Kidney glomerular epithelial cell (primary cell): Measurements from ENCODE around the gene KLHL41.
A peak's percentile ranks its signal among the peaks of the same experiment; 100 is the strongest.

Experiments
- DNase-seq: peaks from one replicate; lab custom pipeline; 2025; lab: John Stamatoyannopoulos, UW

KLHL41 gene

GRCh38 chr2:169509298-169509885, at the start of gene KLHL41:
KLHL41 (plus strand) TSS chr2:169509702; CDS start chr2:169509779, 77 bp downstream.
- no peak for DNase-seq

- DNase-seq = no peak
Observed at GRCh38 chr2:169461143-169461542, 48.4 kb upstream of the KLHL41 start.

DNA sequence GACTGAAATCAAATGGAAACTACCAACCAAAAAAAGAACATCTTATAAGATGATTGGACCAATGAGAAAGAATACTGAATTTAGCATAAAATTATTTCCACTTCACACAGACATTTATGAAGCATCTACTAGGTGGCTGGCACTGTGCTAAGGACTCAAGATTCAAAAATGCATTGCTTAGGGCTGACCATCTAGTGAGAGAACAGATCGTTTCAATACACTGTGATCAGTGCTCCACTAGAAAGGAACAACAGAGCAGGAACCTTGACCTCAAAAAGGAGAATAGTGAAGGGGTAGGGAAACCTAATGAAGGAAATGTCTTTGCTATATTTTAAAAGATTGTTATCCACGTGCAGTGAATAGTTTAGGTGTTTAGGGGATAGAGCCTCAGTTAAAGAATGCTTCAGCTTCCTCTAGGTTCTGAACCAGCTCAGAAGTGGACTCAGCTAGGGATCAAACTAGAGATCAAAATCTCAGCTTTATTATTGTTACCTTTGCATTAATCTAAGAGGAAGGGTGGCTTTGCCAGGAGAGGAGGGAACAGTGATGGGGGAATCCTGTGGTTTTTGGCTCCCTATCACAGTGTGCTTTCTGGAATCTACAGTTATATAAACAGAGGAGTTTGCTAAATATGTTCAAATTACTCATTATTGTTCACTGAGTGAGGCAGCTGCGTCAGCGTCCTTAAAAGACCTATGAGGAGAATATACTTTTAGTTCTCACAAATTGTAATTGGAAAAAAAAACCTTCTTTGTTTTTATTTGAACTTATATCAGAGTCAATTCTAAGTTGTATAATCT, 46.4 kb upstream of the KLHL41 start:
- no peak for DNase-seq

GRCh38 chr2:169464466-169464865, 45.0 kb upstream of the KLHL41 start:
- DNase-seq = no peak

DNA sequence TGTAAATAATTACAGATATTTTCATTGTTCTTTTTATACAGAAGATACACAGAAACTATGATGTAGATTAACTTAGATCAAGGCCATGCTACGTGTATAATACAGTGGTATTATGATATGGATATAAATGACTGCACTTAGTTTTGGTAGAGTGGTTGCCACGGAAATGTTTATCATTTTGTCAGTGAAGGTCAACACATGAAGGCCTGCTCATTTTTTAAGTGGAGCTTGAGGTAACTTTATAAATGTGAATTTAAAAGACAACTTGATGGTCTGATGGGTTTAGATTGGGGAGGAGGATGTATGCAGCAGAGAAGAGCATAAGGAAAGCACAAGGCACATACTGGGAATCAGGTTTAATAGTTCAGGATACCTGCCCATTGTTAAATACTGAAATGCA, 44.6 kb upstream of the KLHL41 start:
- DNase-seq = no peak

- DNase-seq = no peak
Observed at GRCh38 chr2:169468841-169469240, 40.7 kb upstream of the KLHL41 start.

GRCh38 chr2:169469952-169470572, 39.4 kb upstream of the KLHL41 start:
- DNase-seq = no peak

GRCh38 chr2:169472249-169472648, 37.3 kb upstream of the KLHL41 start:
- DNase-seq = no peak

DNA sequence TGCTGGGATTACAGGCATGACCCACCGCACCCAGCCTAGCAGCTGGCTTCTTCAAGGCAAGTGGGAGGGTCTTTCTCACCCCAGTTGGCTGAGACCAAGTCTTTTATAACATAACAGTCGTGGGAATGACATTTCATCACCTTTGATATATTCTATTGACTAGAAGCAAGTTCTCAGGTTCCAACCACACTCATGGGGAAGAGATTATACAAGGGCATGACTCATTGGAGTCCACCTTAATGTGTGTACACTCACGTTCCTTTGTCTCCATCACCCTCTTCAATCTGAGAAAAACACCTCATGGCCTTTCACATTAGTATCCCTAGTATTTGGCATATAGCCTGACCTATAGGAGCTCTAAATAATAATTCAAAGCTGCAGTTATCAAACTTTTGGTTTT, 33.0 kb upstream of the KLHL41 start:
- no peak for DNase-seq

- DNase-seq = no peak
Observed at GRCh38 chr2:169478339-169478738, 31.2 kb upstream of the KLHL41 start.

DNA sequence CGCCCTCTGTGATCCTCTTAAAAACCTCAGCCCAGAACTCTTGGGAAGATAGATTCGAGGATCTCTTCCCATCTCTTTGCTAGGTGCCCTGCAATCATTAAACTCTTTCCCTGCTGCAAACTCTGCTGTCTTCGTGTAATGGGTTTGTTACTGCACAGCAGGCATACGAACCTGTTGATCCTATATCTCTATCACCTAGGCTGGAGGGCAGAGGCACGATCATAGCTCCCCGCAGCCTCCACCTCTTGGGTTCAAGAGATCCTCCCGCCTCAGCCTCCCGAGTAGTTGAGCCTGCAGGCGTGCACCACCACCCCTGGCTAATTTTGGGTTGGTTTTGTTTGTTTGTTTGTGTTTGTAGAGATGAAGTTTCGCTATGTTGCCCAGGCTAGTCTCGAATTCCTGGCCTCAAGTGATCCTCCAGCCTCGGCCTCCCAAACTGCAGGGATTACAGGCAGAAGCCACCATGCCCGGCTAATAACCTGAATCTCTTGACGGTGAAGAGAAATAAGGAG, 30.7 kb upstream of the KLHL41 start:
- no peak for DNase-seq

DNA sequence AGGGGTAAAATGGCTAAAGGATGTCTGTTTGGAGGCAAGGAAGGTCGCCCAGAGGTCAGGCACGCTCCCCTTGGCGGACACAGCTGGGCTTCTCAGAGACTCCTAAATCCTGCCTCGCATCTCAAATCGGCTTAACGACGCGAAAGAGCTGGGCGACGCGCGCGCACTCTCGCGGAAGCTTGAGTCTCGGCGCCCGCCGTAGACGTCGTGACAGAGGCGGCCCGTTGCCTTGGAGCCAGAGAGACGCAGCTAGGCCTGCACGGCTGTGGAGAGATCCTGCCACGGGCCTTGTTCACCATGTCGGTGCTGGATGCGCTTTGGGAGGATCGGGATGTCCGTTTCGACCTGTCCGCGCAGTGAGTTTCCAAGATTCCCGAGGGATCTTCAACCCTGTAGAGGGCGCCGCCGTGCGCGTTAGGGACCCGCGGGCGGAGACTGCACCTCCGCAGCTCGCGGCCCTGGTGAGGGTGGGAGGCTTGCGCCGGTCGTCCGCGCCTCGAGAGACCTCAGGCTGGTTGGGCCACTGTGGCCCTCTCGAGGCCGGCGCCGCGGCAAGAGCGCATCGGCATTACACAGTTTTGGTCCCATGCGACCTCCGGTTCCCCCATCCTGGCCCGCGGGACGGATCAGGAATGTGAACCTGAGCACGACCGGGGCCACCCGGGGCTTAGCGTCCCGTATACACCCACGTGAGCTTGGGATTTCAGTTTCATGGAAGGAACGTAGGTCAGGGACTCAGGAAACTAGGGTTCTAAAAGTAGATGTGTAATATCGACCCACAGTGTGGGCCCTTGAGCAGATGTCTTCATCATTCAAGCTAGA, 30.0 kb upstream of the KLHL41 start, which contains the start of gene BBS5:
BBS5 (plus strand) TSS at position 238 of the 822 bp plus-strand sequence; CDS start at position 298, 60 bp downstream.
- peak; percentile 72 for DNase-seq

DNA sequence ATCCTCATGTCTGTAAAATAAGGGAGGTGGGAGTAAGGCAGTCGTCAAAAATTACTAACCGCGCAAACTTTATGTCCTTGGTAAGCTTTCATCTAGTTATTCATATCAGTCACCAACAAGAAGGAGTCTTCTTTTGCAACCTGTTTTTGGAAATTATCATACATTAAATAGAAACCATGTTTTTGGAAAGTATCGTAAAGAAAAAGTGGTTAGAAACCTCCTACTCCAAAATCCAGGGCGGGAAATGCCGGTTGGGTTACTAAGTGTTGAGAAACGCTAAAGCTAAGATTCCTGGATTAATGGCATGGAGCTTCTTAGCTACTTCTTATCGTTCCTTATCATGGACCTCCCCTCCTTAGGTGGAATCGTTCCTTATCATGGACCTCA, 29.4 kb upstream of the KLHL41 start:
- DNase-seq = no peak

- no peak for DNase-seq
Observed at GRCh38 chr2:169485650-169486138, 23.8 kb upstream of the KLHL41 start.

DNA sequence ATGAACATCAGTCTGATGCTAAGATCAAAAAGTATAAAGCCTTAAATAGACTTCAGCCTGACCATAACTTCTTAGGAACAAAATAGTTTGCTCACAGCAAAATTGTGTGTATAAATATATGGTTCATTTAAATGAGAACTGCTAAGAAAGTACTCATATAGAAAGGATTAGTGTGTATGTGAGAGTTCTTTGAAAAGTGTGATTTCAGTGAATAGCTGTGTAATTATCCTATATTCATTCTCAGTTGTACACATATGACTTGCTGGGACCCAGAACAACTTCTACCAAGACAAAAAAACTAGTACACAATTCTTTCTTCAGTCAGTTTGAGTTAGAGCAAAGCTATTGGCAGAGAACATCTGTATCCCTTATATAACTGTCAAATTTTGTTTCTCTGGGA, 23.0 kb upstream of the KLHL41 start:
- no peak for DNase-seq

- no peak for DNase-seq
Observed at GRCh38 chr2:169490834-169491233, 18.7 kb upstream of the KLHL41 start.

- DNase-seq = no peak
Observed at GRCh38 chr2:169491378-169491777, 18.1 kb upstream of the KLHL41 start.

DNA sequence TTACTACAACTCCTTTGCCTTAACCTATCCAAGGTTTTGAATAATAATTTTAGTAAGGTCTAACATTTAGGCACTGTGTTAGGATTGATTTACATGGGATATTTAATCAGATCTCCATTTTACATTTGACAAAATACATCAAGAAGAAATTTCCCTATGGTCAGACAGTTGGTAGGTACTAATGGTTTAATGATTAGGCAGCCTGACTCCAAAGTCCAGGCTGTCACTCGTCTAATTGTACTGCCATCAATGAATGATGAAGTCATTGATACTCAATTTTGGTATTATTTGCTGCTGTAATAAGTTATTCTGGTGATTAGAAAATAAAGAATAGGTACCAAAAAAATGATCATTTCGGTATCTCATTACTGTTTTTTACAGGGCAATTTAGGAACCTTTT, 16.1 kb upstream of the KLHL41 start:
- no peak for DNase-seq

DNA sequence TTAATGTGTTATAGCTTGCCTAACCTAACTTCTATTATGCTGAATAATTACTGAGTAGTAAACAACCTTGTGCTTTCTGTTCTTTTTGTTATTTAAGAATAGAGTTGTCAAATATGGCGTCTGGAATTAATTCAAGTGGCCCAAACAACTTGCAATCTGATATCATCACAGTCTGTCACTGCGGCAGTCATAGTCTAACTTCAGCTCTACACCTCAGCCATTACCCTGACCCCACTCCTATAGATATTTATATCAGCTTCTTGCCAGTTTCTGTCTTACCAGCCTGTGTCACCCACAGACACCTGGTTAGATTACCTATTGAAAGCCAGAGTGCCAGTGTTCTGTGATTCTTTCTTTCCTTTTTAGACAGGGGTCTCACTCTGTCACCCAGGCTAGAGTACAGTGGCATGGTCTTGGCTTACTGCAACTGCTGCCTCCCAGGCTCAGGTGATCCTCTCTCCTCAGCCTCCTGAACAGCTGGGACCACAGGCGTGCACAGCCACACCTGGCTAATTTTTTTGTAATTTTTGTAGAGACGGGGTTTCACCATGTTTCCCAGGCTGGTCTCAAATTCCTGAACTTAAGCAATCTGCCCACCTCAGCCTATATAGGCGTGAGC, 14.1 kb upstream of the KLHL41 start:
- no peak for DNase-seq

GRCh38 chr2:169504651-169505050, 4.9 kb upstream of the KLHL41 start:
- no peak for DNase-seq

DNA sequence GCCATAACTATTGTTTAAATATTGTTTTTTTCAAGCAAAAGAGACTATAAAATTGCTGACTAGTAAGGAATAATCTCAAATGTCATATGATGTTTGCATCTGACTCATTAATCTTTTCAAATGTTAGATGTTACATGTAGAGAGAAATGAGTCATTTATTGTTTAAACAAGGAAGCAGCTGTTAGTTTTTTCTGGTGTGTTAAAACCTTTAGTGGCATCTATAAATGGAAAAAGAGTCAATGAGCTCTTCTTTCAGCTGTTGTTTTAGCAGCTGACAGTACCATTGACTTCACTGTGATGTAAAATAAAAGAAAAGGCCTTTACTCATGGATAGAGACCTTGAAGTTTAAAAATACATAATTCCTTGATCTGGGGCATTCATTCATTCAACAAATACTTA, 1.8 kb upstream of the KLHL41 start:
- DNase-seq = peak; percentile 46
